Measurements from ENCODE around the gene GATAD2A.

Gene GATAD2A

DNA sequence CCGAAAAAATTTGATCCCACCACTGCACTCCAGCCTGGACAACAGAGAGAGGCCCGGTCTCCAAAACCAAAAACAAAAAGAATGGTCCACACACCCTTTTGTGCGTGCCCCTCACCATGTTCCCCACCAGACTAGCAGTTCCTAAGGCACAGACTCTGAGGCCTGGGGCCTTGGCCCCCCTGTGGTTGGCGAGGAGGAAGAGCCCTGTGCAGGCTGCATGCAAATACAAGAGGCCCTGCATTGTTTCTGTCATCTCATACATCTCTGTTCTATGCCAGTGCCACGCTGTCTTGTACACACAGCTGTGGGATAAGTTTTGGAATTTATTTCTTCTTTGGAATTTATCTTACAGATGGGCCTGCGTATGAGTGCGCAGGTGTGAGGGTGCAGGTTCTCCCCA, 118.6 kb downstream of the GATAD2A start:
- intact Hi-C loops (cut with DNase I), result no loop called here

DNA sequence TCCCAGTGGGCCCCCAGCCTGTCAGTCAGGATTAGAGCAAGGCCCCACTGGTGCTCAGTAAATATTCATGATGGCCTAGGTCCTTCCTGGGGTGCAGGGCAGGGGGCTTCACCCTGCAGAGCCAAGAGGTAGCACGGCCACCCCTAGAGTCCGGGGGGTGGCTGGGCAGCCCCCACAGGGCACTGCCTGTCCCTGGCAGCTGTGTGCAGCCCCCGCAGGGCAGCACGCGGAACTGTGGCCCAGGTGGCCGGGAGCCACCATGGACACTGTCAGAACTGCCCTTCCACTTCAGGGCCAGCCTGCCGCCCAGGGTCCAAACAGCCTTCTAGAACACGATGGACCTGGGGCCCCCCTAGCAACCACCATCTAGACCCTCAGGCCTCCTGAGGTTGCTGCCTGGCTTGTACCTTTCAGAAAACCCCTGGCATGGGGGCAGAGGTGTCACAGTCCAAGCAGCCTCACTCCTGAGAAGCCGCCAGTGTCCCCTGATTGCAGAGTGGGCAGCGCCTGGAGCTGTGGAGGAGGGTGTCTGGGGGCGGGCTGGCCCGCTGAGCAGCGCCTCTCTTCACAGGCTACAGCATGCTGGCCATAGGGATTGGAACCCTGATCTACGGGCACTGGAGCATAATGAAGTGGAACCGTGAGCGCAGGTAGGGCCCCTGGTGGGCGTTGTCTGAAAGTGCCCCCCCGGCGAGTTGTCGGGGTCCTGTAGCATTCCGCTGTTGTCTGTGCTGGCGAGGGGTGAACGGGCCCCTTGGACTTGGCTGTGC, 120.3 kb downstream of the GATAD2A start:
- intact Hi-C loops (cut with DNase I), result no loop called here
- peak in 1 of 10 donors; percentile 78 for DNase-seq

More for the DNA sequence above, 118.6 kb downstream of the GATAD2A start:
- DNase-seq, result no peak

- intact Hi-C loops (cut with DNase I), result no loop called here
- DNase-seq, result peak in 1 of 10 donors; percentile 71
Measured at GRCh38 chr19:19526581-19527370, 121.3 kb downstream of the GATAD2A start.

DNA sequence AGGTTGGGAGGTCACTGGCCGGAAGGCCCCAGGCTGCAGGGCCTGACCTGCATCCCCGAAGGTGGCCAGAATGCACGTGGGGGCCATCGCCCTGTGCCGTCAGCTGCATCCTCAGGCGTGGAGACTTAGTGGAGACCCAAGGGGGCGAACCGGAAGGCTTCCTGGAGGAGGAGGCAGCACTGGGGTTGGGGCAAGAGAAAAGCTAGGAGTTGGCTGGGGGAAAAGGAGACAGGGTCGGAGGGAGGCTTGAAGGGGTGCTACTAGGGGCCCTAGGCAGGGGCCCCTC, 121.8 kb downstream of the GATAD2A start:
- intact Hi-C loops (cut with DNase I), result no loop called here
- peak in 1 of 10 donors; percentile 70 for DNase-seq

- no peak for DNase-seq
Measured at GRCh38 chr19:19527674-19528625, 122.5 kb downstream of the GATAD2A start.

DNA sequence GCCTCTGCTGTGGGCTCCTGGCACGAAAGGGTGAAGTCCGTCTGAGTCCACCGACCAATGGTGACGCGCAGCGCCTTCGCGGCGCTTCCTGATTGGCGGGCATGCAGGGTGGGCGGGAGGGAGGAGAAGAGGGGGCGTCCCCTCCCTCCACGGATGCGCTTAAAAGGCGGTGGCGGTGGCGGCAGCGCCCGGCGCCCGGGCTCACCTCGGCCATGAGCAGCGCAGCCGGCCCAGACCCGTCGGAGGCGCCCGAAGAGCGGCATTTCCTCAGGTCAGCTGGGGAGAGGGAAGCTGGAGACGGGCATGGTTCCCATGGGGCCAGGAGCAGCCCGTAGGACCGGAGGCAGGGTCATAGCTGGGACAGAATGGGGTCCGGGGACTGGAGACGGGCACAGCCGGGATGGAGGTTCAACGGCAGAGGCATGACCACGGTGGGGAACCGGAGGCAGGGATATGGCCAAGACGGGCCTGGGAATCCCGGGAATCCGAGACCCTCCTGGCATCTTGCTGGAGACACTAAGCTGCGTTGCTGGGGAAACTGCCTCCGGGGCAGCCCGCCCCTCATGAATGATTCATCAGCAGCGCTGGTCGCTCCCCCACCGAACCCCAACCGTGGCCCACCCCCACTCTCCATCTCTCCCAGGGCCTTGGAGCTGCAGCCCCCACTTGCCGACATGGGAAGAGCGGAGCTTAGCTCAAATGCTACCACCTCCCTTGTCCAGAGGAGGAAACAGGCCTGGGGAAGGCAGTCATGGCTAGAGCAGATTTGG, 123.4 kb downstream of the GATAD2A start, which contains the start of gene YJEFN3:
Gene YJEFN3 (plus strand): TSS at position 191 of the 770 bp plus-strand sequence. CDS start 22 bp downstream, at position 213.
- peak; percentile 46 to 98 (median 84) for DNase-seq
- intact Hi-C loops (cut with DNase I), result no loop called here

More at GRCh38 chr19:19527674-19528625, 122.5 kb downstream of the GATAD2A start:
- intact Hi-C loops (cut with DNase I), result no loop called here

DNA sequence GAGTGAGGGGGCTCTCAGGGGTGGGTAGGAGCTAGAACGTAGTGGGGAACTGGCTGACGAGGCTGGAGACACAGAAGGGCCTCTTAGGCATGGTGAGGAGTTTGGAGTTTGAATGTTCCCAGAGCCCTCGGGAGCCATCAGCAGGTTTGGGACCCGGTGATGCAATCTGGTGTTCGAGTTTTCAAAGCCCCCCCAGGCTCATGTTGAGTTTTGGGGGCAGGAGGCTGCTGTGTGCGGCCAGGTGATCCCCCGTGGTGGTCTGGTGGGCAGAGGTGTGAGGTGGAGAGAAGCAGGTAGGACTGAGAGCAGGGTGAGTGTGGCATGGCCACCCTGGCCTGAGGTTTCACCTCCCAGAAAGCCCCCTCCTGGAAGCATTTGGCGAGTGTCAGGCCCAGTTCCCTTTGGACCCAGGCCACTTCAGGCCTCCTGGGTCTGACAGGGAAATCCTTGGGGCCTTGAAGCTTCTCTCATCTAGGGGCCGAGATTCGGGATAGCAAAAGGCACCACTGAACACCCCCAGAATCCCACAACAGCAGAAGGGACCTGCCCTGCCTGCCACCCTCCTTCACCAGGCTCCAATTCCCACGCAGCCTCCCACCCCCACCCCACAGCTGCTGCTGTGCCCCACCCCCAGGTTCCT, 124.4 kb downstream of the GATAD2A start:
- intact Hi-C loops (cut with DNase I), result no loop called here
- peak in 1 of 10 donors; percentile 63 for DNase-seq

GRCh38 chr19:19530423-19530804, 124.9 kb downstream of the GATAD2A start:
- DNase-seq, result peak in 4 of 10 donors; percentile 45 to 90 (median 72)
- intact Hi-C loops (cut with DNase I), result no loop called here

- peak in 1 of 10 donors; percentile 72 for DNase-seq
- intact Hi-C loops (cut with DNase I), result no loop called here
Measured at GRCh38 chr19:19530889-19531288, 125.4 kb downstream of the GATAD2A start.

DNA sequence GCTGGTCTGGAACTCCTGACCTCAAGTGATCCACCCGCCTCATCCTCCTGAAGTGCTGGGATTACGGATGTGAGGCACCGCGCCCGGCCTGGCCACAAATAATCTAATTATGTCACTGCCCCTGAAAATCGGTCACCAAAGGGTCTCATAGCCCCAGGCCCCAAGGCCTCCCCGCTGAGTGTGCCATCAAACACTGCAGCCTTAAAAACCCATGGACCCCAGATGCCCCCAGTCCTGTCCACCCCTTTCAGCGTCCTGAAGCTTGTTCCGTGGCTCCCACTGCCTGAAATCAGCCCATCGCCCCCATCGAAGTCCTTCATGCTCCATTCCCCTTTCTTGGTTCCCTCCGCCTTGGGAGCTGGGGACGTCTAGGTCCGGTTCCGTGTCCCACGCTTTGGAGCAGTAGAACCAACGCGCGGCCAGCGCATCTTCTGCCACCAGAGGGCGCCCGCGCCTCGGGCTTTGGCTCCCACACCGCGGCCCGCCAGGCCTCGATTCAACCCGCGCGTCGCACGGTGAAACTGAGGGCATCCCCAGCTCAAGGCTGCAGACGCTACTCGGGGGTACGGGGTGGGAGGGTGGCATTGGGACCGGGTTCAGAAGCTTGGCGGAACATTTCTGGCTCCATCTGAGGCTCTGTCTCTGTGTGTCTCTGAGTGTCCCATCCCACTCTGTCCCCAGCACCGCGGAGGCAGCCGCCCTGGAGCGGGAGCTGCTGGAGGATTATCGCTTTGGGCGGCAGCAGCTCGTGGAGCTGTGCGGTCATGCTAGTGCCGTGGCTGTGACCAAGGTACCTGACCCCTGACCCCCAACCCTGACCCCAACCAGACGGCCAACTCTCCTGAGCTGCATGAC, 126.7 kb downstream of the GATAD2A start:
- intact Hi-C loops (cut with DNase I), result loop anchor here (1.0 kb wide), 1 partner anchor 112 kb away; no protein-coding TSS in a partner anchor
- peak; percentile 77 to 98 (median 90) for DNase-seq

- DNase-seq, result no peak
- intact Hi-C loops (cut with DNase I), result loop anchor here (1.0 kb wide), 1 partner anchor 111 kb away; no protein-coding TSS in a partner anchor
Measured at GRCh38 chr19:19532806-19533701, 127.6 kb downstream of the GATAD2A start.

DNA sequence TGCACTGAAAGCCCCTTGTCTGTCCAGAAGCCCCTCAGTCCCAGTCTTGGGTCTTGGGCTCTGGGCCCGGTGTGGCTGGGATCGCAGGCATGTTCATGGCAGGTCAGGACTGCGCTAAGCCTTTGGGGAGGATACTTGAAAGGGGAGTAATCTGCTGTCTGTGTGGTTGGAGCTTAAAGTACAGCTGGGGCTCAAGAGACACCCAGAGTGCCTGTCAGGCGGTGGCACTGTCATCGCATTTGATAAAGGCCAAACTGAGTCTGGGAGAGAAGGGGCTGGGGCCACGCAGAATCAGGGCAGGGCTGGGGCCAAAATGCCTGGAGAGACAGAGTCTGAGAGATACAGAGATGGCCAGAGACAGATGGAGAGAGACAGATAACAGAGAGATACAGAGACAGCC, 128.4 kb downstream of the GATAD2A start:
- intact Hi-C loops (cut with DNase I), result no loop called here

DNA sequence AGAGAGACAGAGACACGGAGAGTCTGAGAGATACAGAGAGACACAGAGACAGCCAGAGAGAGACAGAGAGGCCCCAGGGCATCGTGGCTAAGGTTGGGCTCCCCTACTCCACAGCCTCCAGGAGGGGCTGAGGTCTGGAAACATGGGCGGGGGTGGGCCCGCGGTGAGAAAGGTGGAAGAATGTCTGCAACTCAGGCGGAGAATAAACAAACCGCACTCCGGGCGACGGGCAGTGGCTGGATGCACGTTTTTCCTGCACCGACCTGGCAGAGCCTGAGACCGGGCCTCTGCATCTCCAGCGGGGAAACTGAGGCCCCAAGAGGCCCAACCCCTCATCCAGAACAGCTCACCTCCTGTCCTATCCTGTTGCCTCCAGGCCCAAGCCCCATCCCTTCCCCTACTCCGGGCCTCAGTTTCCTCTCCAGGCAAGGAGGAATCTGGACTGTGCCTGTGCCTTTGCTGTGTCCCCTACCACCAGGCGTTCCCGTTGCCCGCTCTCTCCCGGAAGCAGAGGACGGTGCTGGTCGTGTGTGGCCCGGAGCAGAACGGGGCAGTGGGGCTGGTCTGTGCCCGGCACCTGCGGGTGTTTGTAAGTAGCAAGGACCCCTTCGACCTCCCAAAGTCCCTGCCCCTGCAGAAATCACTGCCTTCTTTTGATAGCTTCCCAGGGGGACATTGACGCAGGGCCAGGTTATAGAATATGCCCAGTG, 129.2 kb downstream of the GATAD2A start:
- intact Hi-C loops (cut with DNase I), result no loop called here

More for the DNA sequence above, 128.4 kb downstream of the GATAD2A start:
- DNase-seq, result no peak

DNA sequence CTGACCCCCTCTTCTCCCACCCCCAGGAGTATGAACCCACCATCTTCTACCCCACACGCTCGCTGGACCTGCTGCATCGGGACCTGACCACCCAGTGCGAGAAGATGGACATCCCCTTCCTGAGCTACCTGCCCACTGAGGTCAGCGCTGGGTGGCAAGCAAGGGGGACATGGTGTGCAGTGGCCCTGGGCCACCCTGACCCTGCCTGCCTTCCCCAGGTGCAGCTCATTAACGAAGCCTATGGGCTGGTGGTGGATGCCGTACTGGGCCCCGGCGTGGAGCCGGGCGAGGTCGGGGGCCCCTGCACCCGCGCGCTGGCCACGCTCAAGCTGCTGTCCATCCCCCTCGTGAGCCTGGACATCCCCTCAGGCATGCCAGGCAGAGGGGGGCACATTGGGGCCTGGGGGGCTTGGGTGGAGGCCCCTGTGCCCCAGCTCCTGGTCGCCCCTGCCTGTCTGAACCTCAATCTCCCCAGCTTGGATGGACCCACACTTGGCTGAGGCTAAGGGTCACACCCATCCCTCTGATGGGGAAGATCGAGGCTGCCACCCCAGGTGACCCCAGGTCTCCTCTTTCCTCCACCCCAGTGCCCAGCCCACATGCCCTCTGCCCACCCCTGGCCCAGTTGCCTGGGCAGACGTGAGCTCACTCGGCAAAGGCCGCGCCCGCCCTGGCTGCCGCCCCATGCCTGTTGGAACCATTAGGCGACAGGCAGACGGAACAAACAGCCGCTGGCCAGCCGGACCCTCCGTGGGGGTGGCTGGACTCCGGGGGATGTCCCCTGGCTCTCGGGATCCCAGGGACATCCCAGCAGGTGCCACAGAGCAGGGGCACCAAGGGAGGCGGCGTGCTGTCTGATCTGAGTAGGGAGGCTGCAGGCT, 130.1 kb downstream of the GATAD2A start:
- DNase-seq, result peak in 1 of 10 donors; percentile 72
- intact Hi-C loops (cut with DNase I), result no loop called here

More for the DNA sequence above, 129.2 kb downstream of the GATAD2A start:
- peak in 1 of 10 donors; percentile 81 for DNase-seq

All from posterior cingulate gyrus (tissue), 11 donors.